Dedifferentiated amniotic fluid mesenchymal stem cell (primary cell): ENCODE measurements around the gene CDKN1C.
A peak's percentile ranks its signal among the peaks of the same experiment; 100 is the strongest.

Experiments used
- DNase-seq: peaks from one replicate; pipeline ENCODE4 v3.0.0-alpha.2; 2016; ENCODE audit errors: extremely low spot score

The CDKN1C gene

DNA sequence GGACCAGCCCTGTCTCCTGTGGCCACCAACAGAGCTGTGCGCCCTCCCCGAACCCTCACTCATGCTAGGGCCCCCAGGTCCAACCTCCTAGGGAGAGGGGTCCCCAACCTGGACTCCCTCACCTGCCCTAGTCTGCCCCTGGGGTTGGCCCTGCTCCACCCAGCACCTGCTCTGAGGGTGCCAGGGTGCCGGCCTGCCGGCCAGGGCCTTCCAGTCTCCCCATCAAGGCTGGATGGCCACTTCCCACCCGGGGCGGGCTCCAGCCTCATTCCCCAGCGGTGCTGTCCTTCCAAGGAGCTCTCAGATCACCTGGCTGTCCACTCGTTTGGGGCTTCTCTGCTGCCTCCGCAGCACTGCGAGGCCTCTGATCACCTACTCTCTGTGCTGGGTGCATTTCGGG, 39.1 kb downstream of the CDKN1C start:
- no peak for DNase-seq

DNA sequence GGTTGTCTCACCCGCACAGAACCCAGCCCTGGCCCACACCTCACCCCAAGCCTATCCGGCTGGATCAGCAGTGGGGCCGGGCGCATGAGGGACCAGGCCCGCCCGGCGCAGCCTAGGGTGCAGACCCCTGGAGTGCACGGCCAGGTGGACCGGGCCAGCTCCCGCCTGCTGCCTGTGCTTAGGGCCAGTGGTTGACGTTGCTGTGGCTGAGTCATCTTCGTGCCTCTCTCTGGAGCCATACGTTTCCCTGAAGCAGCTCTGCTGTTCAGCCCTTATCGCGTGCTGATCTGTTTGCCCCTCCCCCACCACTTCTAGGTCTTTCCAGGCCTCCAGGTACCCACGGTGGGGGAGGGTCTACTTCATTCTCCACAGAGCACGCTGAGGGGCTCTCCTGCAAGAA, 39.5 kb downstream of the CDKN1C start:
- DNase-seq, result no peak

DNA sequence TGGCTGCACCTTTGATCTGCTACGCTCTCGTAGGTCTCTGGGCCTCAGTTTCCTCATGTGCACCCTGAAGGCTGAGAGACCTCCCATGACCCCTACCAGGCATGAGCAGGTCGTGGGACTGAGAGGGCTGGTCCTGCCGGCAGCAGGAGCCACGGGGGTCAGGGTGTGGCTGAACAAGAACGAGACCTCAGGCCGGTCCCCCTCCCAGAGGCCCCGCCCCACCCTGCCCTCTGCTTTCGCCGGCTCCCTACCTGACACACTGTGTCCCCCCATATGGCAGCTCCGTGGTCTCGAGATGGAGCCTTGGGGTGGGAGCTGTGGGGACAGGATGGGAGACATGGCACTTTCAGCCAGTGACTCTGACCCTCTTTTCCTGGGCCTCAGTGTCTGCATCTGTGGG, 40.6 kb downstream of the CDKN1C start:
- DNase-seq, result no peak

DNA sequence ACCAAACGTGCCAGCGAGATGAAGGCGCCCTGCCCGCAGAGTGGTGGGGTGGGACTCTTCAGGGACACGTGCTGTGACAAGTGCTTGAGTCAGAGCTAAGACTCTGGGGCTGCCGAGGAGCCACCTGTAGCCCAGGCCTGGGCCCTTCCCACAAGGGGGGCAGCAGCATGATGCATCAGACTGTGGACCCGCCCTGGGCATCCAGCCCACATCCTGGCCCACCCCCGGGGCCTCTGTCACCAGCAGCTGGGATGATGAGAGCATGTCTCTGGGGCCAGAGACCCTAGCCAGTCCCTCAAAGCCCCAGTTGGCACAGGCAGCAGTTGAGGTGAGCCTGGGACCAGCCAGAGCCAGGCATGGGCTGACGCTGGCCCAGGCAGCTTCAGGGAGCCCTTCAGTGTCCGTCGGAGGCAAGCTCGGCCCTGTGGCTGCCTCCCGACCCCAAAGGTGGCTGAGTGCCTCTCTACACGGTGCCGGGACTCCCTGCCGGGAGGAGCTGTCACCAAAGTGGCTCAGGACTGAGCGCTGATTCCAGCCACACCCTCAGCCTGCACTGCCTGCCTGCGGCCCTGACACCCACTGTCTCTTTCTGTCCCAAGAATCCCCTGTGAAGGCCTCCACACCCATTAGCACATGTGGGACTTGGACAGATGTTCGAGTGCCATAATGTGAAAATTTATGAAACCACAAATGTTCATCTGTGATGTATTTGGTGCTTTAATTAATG, 41.3 kb downstream of the CDKN1C start:
- DNase-seq, result no peak

DNA sequence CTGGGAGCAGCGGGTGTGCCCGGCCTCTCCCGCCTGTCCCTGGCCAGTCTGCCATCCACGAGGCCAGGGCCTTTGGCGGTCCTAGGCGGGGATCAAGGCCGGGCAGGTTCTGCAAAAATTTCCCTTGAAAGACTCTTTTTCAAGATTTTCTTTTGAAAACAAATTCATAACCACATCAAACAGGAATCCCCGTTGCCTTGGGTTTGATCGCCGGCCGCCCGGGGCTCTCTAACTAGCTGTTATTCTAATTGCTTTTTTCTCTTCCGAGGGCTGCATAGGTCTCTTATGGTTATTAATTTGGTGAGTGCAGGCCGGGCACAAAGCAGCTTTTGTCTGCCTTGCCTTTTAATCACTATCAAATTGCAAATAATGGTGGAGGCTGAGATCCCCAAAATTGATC, 42.0 kb downstream of the CDKN1C start:
- DNase-seq, result no peak

DNA sequence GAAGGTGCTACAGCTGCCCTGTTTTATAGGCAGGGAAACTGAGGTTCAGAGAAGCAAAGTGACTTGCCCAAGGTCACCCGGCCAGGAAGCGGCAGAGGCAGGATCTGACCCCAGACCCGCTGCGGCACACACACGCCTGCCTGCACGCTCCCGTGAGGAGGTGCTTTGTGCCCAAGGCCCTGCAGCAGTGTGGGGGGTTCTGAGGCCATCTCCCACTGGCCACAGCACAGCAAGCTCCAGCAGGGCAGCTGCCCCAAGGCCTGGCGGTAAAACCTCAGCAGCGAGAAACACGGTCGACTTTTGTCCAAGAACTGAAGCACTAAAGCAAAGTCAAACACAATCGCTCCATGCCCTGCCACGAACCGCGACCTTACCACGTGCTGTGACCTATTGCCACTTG, 42.7 kb downstream of the CDKN1C start:
- DNase-seq, result no peak

DNA sequence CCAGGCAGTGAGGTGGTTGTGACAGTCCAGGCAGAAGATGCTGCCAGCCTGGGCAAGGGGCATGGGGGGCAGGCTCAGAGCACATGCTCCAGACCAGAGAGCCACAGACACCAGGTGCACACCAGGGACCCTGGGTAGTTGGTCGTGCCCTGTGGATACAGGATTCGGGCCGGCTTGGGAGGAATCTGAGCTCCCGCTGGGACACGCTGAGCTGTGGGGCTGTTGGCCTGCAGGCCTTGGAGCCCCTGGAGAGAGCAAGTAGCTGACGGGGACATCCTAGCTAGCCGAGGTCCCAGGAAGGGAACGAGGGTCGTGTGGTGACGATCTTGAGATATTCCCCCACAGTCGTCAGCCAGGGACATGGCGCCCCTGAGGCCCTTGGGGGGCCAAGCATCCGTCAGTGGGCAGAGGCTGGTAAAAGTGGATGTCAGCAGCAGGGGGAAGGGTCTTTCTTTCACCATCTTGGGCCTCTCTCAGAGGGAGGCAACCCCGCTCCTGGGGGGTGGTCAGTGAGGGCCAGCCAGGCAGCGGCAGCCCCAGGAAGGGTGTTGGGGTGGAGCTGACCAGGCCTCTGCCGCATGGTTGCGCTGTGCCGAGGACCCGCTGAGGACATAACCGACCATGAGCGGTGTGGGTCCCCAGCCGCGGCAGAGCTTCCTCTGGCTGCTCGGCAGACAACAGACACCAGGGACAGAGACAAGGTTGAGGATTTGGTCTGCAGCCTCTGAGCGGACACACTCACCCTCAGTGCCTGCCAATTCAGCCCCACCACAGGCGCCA, 44.0 kb downstream of the CDKN1C start:
- DNase-seq, result no peak

DNA sequence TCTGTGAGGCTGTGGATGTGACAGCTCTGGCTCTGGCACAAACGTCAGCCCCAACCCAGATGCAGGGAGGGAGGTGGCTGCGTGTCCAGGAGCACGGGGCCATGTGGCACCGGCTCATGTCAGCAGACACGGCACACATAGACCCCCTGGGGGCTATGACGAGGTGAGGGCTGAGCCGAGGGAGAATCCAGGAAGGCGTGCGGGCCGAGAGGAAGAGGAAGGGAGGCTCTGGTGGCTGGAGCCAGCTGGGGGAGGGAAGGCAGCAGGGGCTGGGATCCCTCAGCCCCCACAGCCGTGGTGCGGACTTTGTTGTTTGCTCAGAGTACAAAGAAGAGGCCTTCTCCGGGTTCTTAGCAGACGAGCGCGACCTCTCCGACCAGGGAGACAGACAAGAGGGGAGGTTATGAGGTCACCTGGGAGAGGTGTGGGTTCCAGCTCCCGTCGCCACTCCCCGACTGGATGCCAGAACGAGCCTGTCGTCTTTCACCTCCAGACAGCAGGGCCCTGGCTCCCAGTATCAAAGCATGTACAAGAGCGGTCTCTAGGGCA, 46.1 kb downstream of the CDKN1C start:
- no peak for DNase-seq

DNA sequence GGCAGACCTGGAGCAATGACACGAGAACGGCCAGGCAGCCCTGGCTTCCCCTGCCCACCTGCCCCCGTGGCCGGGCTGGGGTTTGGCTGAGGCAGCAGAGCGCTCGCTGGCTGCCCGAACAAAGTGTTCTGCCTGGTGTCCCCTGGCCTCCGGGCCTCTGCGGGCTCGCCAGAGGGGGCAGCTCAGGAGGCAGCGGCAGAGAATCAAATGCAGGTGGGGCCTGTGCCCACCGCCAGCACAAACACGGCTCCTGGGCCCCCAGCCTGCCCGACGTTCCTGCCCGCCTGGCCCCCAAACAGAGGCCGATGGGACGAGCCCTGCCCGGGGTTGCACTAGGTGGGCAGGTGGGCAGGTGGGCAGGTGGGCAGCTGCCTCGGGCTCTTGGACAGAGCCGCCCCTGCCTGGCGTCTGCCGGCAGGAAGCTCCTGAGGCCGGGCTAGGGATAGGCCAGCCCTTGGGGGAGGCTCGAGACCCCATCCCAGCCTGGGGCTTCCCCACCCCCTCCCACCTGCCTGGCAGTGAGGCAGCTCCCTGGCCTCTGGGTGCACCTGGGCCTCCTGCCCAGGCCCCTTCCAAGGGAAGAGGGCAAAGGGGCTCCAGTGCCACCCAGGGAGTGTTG, 46.8 kb downstream of the CDKN1C start:
- DNase-seq, result no peak

DNA sequence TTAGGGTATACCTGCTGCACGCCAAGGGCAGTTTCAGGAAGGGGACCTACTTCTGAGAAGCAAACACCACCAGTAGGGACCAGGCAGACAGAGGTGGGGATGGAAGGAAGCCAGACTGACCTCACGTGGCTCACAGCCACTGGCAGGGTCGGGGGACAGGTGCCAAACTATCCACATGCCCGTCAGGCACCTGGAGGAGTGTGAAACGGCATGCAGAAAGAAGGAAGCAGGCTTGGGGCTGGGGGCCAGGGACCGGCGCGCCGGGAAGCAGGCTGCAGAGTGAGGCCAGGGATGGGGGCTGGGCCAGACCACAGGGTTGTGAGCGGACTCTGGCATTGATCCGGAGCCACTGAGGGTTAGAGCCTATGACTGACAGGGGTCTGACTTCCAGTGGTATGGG, 47.5 kb downstream of the CDKN1C start:
- no peak for DNase-seq

DNA sequence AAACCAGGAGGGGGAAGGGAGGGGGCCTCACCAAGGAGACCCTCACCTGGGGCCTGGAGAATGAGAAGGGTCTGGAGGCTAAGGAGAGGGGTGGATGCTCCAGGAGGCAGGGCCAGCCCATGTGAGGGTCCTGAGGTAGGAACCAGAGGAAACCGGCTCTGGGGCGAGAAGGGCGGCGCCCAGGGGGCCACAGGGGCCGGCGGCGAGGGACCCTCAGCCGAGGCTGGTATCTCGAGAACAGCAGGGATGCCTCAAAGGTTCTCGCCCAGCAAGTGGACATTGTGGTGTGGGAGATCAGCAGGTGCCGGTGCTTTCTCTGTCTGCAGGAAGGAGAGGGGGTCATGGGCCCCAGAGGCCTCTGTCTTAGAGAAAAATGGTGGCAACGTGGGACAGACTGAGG, 47.9 kb downstream of the CDKN1C start:
- DNase-seq, result no peak

DNA sequence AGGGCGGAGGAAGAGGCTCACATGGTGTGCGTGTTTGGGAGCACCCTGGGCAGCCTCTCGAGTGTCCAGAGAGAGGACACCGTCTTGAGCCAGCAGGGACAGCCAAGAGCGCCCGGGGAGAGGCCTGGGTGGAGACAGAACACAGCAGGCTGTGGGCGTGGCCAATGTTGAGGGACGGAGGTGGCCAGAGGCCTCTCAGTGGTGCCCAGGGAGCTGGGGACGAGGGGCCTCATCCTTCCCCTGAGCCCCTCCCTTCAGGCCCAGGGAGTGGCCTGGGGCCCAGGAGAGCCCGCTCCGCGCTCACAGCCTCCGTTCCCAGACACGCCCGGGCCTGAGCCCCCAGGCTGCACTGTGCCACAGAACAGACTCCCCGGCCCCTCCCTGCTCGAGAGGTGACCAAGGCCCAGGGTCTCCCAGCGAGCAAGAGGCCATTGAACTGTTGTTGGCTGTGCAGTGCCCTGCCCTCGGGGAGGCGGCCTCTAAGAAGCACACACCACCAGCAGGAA, 48.4 kb downstream of the CDKN1C start:
- DNase-seq, result peak; percentile 16

DNA sequence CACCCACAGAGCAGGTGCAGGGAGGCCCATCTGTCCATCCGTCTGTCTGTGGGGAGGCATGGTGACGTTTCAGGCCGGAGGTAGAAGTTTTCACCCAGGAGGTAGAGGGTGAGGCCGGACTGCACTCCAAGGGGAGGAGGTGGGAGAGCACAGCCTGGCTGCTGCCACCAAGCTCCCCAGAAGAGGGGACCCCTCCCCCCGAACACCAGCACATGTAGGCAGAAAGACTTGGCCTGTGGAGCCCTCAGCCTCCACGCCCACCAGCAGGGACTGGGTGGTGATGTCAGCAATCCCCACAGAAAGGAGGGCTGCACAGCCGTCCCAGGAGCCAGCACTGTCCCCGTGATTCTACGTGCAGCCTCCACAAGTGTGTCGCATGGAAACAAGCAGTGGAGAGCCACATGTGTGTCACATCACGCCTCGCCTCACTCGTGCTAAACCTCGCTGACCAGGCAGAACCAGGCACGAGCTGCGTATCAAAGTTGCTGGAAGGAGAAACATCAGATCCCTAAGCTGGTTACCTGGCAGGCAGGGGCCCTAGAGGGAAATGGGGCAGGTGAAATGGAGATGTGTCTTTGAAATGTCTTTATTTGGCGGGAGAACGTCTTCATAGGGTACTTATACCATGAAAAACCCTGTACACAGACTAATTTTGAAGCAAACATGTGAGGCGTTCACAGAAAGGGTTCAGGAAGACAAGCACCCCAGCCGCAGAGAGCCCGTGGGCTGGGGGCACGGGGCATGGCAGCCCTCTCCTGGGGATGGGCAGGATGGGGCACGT, 49.1 kb downstream of the CDKN1C start:
- no peak for DNase-seq

DNA sequence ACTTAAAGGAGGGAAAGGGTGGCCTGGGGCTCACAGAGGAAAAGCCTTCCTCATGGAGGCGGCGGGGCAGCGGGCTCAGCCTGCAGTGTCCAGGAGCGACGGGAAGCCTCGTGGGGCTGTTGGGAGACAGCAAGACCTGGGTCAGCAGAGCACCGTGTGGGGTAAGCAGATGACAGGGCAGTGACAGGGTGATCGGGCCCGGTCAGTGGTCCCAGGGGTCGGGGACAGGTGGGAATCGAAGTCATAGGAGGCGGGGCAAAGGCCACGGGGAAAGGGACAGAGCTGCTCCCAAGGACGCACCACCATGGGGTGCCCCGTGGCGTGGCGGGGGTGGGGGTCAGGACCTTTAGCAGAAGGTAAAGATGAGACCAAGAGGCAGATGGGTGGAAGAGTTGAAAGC, 49.8 kb downstream of the CDKN1C start:
- no peak for DNase-seq

DNA sequence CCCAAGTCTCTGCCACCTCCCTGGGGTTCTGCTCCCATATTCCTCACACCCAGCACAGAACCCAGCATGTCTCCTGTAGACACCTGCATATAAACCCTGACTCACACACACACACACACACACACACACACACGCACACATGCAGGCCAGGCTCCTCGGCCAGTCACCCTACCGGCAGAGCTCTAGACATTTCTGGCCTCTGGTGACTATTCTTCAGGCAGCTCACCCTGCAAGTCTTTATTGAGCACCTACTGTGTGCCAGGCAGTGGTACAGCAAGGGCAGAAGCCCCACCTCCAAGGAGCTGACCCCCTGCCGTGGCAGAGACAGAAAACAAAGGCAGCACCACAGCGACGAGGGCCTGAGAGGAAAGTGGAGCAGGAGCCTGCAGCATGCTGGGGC, 50.3 kb downstream of the CDKN1C start:
- no peak for DNase-seq

DNA sequence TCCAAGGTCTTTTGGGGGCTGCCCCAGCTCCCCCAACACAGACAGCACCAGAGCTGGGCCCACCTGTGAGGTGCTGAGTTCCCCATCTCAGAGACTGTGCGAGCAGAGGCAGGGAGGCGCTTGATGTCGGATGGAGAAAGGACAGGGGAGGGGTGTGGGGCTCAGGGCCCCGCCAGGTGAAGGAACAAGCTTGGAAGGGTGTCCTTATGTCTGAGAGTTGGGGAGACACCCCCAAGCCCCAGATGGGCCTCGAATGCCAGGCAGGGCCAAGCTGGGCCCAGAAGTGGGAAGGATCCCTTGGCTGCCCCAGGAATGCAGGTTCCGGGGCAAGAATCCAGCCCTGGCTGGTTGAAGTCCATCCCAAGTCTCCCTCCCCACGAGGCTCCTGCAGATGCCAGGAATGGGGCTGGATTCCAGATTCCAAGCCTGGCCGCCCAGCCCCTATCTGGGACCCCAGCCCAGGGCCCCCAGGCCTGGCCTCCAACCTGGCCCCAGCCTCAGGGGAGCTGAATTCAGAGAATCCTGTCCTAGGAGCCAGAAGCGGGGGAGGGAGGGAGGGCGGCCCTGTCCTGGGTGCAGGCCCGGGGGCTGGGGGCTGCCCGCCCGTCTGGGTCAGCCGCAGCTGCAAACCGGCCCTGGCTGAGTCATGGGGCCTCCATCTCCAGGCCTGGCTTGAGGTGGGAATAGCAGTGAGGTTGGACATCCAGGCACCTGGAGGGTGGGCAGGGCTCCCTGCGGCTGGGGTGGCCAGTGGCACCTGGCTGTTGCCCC, 50.9 kb downstream of the CDKN1C start:
- no peak for DNase-seq

DNA sequence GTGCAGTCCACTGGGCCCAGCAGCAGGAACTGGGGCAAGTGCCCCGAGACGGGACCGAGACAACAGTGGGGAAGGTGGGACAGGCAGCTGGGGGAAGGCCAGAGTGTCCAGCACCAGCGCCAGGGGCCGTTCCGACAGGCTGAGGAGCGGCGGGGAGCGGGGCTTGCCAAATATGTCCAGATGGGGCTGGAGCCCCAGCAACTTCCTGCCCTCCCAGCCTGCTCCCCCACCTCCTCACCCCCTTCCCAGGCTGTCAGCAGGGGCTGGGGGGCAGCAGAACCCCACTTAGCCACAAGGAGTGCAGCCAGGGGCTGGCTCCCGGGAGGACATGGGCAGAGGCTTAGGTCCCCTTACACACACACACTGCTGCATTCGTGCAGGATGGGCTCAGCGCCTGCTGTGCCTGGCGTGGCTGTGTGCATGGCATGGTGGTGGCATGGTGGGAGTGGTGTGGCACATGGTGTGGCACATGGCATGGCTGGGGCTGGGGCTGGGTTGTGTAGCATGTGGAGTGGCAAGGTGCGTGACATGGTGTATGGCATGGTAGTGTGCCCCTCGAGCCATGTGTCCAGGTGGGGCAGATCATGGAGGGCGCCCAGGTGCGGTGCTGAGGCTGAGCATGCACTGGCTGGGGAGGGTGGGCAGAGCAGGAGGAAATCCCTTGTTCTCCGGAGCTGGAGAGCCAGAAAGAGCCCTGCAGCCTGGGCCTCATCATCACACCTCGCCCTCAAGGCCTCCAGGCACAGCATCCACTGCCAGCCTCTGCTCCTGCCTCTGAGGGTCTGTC, 51.7 kb downstream of the CDKN1C start:
- no peak for DNase-seq
